ENCODE data around the gene PCDHA3.

DNA sequence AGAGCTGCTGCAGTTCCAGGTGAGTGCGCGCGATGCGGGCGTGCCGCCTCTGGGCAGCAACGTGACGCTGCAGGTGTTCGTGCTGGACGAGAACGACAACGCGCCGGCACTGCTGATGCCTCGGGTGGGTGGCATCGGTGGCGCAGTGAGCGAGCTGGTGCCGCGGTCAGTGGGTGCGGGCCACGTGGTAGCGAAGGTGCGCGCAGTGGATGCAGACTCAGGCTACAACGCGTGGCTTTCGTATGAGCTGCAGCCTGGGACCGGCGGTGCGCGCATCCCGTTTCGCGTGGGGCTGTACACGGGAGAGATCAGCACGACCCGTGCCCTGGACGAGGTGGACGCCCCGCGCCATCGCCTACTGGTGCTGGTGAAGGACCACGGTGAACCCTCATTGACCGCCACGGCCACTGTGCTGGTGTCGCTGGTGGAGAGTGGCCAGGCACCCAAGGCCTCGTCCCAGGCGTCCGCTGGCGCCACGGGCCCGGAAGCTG is 2.0 kb downstream of the PCDHA3 start:
- TF ChIP-seq, protein P1, sequence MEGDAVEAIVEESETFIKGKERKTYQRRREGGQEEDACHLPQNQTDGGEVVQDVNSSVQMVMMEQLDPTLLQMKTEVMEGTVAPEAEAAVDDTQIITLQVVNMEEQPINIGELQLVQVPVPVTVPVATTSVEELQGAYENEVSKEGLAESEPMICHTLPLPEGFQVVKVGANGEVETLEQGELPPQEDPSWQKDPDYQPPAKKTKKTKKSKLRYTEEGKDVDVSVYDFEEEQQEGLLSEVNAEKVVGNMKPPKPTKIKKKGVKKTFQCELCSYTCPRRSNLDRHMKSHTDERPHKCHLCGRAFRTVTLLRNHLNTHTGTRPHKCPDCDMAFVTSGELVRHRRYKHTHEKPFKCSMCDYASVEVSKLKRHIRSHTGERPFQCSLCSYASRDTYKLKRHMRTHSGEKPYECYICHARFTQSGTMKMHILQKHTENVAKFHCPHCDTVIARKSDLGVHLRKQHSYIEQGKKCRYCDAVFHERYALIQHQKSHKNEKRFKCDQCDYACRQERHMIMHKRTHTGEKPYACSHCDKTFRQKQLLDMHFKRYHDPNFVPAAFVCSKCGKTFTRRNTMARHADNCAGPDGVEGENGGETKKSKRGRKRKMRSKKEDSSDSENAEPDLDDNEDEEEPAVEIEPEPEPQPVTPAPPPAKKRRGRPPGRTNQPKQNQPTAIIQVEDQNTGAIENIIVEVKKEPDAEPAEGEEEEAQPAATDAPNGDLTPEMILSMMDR (IDR thresholded peaks at IDR 0.05; ENCODE audit: low read depth, low read length), result no peak
- TF ChIP-seq POLR2A (IDR thresholded peaks at IDR 0.05; ENCODE audit: extremely low read depth, insufficient read length) (no peak), MYC (IDR thresholded peaks at IDR 0.05; ENCODE audit: low read depth, low read length) (no peak)
- TF ChIP-seq, protein P2, sequence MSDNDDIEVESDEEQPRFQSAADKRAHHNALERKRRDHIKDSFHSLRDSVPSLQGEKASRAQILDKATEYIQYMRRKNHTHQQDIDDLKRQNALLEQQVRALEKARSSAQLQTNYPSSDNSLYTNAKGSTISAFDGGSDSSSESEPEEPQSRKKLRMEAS (IDR thresholded peaks at IDR 0.05; ENCODE audit: low read depth, low read length), result no peak
